Mucosa of rectum (tissue), 2 donors: Measurements from ENCODE around the gene SHISA7.

Experiments used
- H3K27ac ChIP-seq, 2 donors: one replicate each; pipeline ENCODE4 v1.7.0; 2013; ENCODE audit warnings: inconsistent platforms in 2 of 2, low read depth in 2 of 2, low read length in 2 of 2
- H3K27me3 ChIP-seq, 2 donors: one replicate each; pipeline ENCODE4 v1.7.0; 2013; ENCODE audit warnings: low read length in 2 of 2; ENCODE audit not compliant: control insufficient read depth in 2 of 2, insufficient read depth in 2 of 2
- H3K36me3 ChIP-seq, 2 donors: one replicate each; pipeline ENCODE4 v1.7.0; 2013; ENCODE audit warnings: low read length in 2 of 2; ENCODE audit not compliant: control insufficient read depth in 2 of 2, insufficient read depth in 2 of 2
- H3K4me1 ChIP-seq, 2 donors: one replicate each; pipeline ENCODE4 v1.7.0; 2013; ENCODE audit warnings: low read length in 2 of 2, mild to moderate bottlenecking in 1 of 2; ENCODE audit not compliant: control insufficient read depth in 2 of 2, insufficient read depth in 2 of 2
- H3K4me3 ChIP-seq, 2 donors: one replicate each; pipeline ENCODE4 v1.7.0; 2013; ENCODE audit warnings: low read length in 2 of 2
- H3K9ac ChIP-seq, 2 donors: one replicate each; pipeline ENCODE4 v1.7.0; 2013; ENCODE audit warnings: low read length in 2 of 2, low read depth in 1 of 2, mild to moderate bottlenecking in 1 of 2
- H3K9me3 ChIP-seq, 2 donors: one replicate each; pipeline ENCODE4 v1.7.0; 2013; ENCODE audit warnings: low read length in 2 of 2; ENCODE audit not compliant: control insufficient read depth in 2 of 2
- donor health status: healthy.
- donor health status: Normal muscosa, but diverticular disease.

Gene SHISA7

DNA sequence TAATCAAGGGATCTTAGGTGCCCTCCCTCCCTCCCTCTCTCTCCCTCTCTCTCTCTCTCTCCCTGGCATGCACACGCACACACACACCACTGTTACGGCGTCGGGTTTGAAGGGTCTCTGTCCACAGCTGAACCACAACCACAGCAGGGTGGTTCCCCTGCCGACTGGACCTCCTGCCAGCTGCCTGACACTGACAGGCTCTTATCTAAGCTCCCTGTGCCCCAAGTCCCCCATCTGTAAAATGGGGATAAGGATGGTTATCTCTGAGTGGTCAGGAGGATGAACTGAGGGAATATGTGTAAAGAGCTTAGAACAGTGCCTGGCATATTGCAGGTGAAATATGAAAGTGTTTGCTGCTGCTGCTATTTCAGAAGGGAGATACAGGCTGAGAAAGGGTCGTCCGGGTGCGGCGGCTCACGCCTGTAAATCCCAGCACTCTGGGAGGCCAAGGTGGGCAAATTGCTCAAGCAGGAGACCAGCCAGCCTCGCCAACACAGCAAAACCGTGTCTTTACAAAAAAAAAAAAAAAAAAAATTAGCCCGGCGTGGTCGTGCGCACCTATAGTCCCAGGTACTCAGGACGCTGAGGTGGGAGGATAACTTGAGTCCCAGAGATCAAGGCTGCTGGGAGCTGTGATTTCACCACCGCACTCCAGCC, 852 bp upstream of the SHISA7 start:
- Histone ChIP-seq H3K4me3 (no peak overlapping the region), H3K9me3 (no peaks in the 10 kb centered on the region), H3K27me3 (peaks cover 35 to 45% of the 10 kb centered on the region in 2 donors), H3K9ac (no peak overlapping the region), H3K27ac (no peak overlapping the region), H3K36me3 (no peaks in the 10 kb centered on the region), H3K4me1 (peaks cover 0 to 2% of the 10 kb centered on the region in 2 donors)

- no peak overlapping the region for H3K4me3 ChIP-seq
- H3K36me3 ChIP-seq = no peaks in the 10 kb centered on the region
- H3K9ac ChIP-seq = no peak overlapping the region
- peaks cover 0 to 2% of the 10 kb centered on the region in 2 donors for H3K4me1 ChIP-seq
- H3K27me3 ChIP-seq = peaks cover 36 to 52% of the 10 kb centered on the region in 2 donors
- no peaks in the 10 kb centered on the region for H3K9me3 ChIP-seq
- no peak overlapping the region for H3K27ac ChIP-seq
Observed at GRCh38 chr19:55442372-55442961, 633 bp downstream of the SHISA7 start.

DNA sequence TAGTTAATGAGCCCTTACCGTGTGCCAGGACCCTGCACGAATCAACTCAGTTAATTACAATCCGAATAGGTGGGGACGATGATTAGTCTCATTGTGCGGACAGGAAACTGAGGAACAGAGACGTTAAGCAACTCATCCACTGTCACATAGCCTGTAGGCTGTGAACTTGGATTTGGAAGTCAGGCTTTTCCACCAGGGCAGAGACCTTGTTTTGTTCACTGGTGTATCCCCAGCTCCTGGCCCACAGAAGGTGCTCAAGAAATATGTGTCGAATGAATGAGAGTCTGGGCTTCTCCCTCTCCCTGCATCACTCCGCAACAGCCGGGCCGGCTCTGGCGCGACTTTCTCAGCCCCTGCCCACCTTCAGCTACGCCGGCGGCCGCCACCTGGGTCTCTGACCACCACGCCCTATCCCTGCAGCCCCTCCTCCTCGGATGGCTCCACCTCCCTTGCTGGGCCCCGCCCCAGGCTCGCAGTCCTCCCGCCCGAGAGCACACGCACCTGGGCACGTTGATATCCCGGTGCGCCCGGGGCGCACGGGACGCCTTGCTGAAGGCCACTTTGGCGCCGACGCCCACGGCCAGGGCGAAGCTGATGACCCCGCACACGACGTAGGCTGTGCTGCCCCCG, 1.3 kb downstream of the SHISA7 start:
- Histone ChIP-seq H3K4me1 (peaks cover 0 to 2% of the 10 kb centered on the region in 2 donors), H3K9ac (no peak overlapping the region), H3K9me3 (no peaks in the 10 kb centered on the region), H3K36me3 (no peaks in the 10 kb centered on the region), H3K4me3 (no peak overlapping the region), H3K27ac (no peak overlapping the region), H3K27me3 (peaks cover 36 to 54% of the 10 kb centered on the region in 2 donors)

DNA sequence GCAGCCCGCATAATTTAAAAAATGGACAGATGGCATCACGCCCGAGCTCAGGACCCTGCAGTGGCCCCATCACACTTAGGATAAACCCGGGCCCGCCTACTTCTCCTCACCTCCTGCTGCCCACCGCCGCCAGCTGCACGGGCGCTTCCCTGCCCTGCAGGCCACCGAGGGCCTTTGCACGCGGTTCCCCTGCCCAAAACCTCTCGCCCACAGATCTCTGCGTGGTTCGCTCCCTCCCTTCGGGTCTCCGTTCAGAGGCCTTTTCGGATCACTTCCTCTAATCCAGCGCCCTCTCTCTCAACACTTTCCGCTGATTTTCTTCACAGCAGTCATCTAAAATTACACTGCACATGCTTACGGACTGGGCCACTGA, 1.8 kb downstream of the SHISA7 start:
- peaks cover 0 to 2% of the 10 kb centered on the region in 2 donors for H3K4me1 ChIP-seq
- no peak overlapping the region for H3K4me3 ChIP-seq
- H3K36me3 ChIP-seq = no peaks in the 10 kb centered on the region
- no peaks in the 10 kb centered on the region for H3K9me3 ChIP-seq
- no peak overlapping the region for H3K9ac ChIP-seq
- no peak overlapping the region for H3K27ac ChIP-seq
- H3K27me3 ChIP-seq = peaks cover 36 to 54% of the 10 kb centered on the region in 2 donors

GRCh38 chr19:55440411-55441105, 2.5 kb downstream of the SHISA7 start:
- Histone ChIP-seq H3K4me1 (peaks cover 0 to 2% of the 10 kb centered on the region in 2 donors), H3K9ac (no peak overlapping the region), H3K9me3 (no peaks in the 10 kb centered on the region), H3K27me3 (peaks cover 36 to 54% of the 10 kb centered on the region in 2 donors), H3K36me3 (no peaks in the 10 kb centered on the region), H3K27ac (no peak overlapping the region), H3K4me3 (no peak overlapping the region)

- no peak overlapping the region for H3K27ac ChIP-seq
- H3K4me1 ChIP-seq = peaks cover 0 to 2% of the 10 kb centered on the region in 2 donors
- H3K27me3 ChIP-seq = peaks cover 29 to 43% of the 10 kb centered on the region in 2 donors
- H3K9me3 ChIP-seq = no peaks in the 10 kb centered on the region
- no peak overlapping the region for H3K4me3 ChIP-seq
- H3K9ac ChIP-seq = no peak overlapping the region
- no peaks in the 10 kb centered on the region for H3K36me3 ChIP-seq
Observed at GRCh38 chr19:55439052-55439451, 4.0 kb downstream of the SHISA7 start.

- no peaks in the 10 kb centered on the region for H3K9me3 ChIP-seq
- no peak overlapping the region for H3K4me3 ChIP-seq
- H3K9ac ChIP-seq = no peak overlapping the region
- H3K27ac ChIP-seq = no peak overlapping the region
- no peaks in the 10 kb centered on the region for H3K36me3 ChIP-seq
- H3K27me3 ChIP-seq = peaks cover 32 to 42% of the 10 kb centered on the region in 2 donors
- peaks cover 0 to 2% of the 10 kb centered on the region in 2 donors for H3K4me1 ChIP-seq
Observed at GRCh38 chr19:55437410-55437809, 5.7 kb downstream of the SHISA7 start.

- peaks cover 32 to 47% of the 10 kb centered on the region in 2 donors for H3K27me3 ChIP-seq
- H3K4me1 ChIP-seq = peaks cover 0 to under 1% of the 10 kb centered on the region in 2 donors
- H3K36me3 ChIP-seq = no peaks in the 10 kb centered on the region
- H3K27ac ChIP-seq = no peak overlapping the region
- no peaks in the 10 kb centered on the region for H3K9me3 ChIP-seq
- no peak overlapping the region for H3K9ac ChIP-seq
- H3K4me3 ChIP-seq = no peak overlapping the region
Observed at GRCh38 chr19:55436847-55437246, 6.3 kb downstream of the SHISA7 start.

DNA sequence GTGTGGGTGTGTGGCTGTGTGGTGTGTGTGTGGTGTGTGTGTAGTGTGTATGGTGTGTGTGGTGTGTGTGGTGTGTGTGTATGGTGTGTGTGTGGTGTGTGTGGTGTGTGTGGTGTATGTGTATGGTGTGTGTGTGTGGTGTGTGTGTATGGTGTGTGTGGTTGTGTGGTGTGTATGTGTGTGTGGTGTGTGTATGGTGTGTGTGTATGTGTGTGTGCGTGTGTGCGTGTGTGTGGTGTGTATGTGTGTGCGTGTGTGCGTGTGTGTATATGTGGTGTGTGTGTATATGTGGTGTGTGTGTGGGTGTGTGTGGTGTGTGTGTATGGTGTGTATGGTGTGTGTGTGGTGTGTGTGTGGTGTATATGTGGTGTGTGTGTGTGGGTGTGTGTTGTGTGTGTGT, 8.1 kb downstream of the SHISA7 start:
- H3K27me3 ChIP-seq = peaks cover 26 to 39% of the 10 kb centered on the region in 2 donors
- H3K9me3 ChIP-seq = no peaks in the 10 kb centered on the region
- no peaks in the 10 kb centered on the region for H3K36me3 ChIP-seq
- H3K4me3 ChIP-seq = no peak overlapping the region
- no peak overlapping the region for H3K9ac ChIP-seq
- H3K27ac ChIP-seq = no peak overlapping the region
- no peaks in the 10 kb centered on the region for H3K4me1 ChIP-seq

GRCh38 chr19:55434356-55434919, 8.7 kb downstream of the SHISA7 start:
- no peak overlapping the region for H3K9ac ChIP-seq
- H3K36me3 ChIP-seq = no peaks in the 10 kb centered on the region
- no peaks in the 10 kb centered on the region for H3K9me3 ChIP-seq
- H3K27me3 ChIP-seq = peaks cover 25 to 35% of the 10 kb centered on the region in 2 donors
- no peak overlapping the region for H3K27ac ChIP-seq
- no peaks in the 10 kb centered on the region for H3K4me1 ChIP-seq
- no peak overlapping the region for H3K4me3 ChIP-seq
